HG03060 (cell line): ENCODE results near the gene WNT9B.

Source experiments
- ATAC-seq: cut with Tn5 transposase; IDR thresholded peaks from one replicate; pipeline ENCODE4 v1.9.1; 2021; ENCODE audit warnings: low read depth, moderate number of reproducible peaks; ENCODE audit not compliant: unreplicated experiment

The WNT9B gene

GRCh38 chr17:46879101-46879500 lies 27.7 kb downstream of the WNT9B start:
- ATAC-seq: no peak

- no peak for ATAC-seq
These were observed 29.6 kb downstream of the WNT9B start for GRCh38 chr17:46881015-46881414.

- no peak for ATAC-seq
These were observed 31.3 kb downstream of the WNT9B start for GRCh38 chr17:46882666-46883065.

GRCh38 chr17:46883871-46884520 lies 32.6 kb downstream of the WNT9B start:
- no peak for ATAC-seq

GRCh38 chr17:46884552-46884951 lies 33.2 kb downstream of the WNT9B start:
- ATAC-seq: no peak

GRCh38 chr17:46885415-46886309 lies 34.3 kb downstream of the WNT9B start:
- ATAC-seq: no peak

- no peak for ATAC-seq
These were observed 34.9 kb downstream of the WNT9B start for GRCh38 chr17:46886310-46886663.

GRCh38 chr17:46887717-46888116 lies 36.3 kb downstream of the WNT9B start:
- no peak for ATAC-seq

GRCh38 chr17:46888727-46889126 lies 37.3 kb downstream of the WNT9B start:
- no peak for ATAC-seq

GRCh38 chr17:46889519-46889918 lies 38.1 kb downstream of the WNT9B start:
- ATAC-seq: no peak

GRCh38 chr17:46889992-46890564 lies 38.7 kb downstream of the WNT9B start:
- ATAC-seq: no peak

- ATAC-seq: no peak
These were observed 39.3 kb downstream of the WNT9B start for GRCh38 chr17:46890638-46891037.

GRCh38 chr17:46892192-46892703 lies 40.9 kb downstream of the WNT9B start:
- ATAC-seq: no peak

GRCh38 chr17:46894024-46894423 lies 42.6 kb downstream of the WNT9B start:
- no peak for ATAC-seq

- ATAC-seq: no peak
These were observed 43.2 kb downstream of the WNT9B start for GRCh38 chr17:46894476-46895151.

GRCh38 chr17:46895171-46895570 lies 43.8 kb downstream of the WNT9B start:
- no peak for ATAC-seq

GRCh38 chr17:46896991-46897390 lies 45.6 kb downstream of the WNT9B start:
- no peak for ATAC-seq

- ATAC-seq: no peak
These were observed 47.0 kb downstream of the WNT9B start for GRCh38 chr17:46898364-46898763.

- ATAC-seq: no peak
These were observed 47.5 kb downstream of the WNT9B start for GRCh38 chr17:46898860-46899259.

- ATAC-seq: no peak
These were observed 49.9 kb downstream of the WNT9B start for GRCh38 chr17:46901291-46901690.
